GM12878 (cell line): ENCODE data around the gene TKFC.

ENCODE experiments used
- BRCA1 ChIP-seq: IDR thresholded peaks from 2 replicates; pipeline ENCODE4 v1.6.1; 2011; ENCODE audit warnings: low read depth, low read length, improper control_type of control experiment
- POLR2AphosphoS5 ChIP-seq: IDR thresholded peaks from 2 replicates; pipeline ENCODE4 v1.6.1; 2011; ENCODE audit warnings: mild to moderate bottlenecking, low read length, inconsistent platforms
- SMAD1 ChIP-seq: fragments of 450-650 bp; IDR thresholded peaks from 2 replicates; pipeline ENCODE4 v1.6.1; 2018; ENCODE audit warnings: mild to moderate bottlenecking, low read depth; ENCODE audit not compliant: partially characterized antibody
- TF ChIP-seq, protein P1 (sequence below): fragments of 450-650 bp; IDR thresholded peaks from 2 replicates; pipeline ENCODE4 v1.6.1; 2017; ENCODE audit warnings: mild to moderate bottlenecking, moderate library complexity

DNA sequence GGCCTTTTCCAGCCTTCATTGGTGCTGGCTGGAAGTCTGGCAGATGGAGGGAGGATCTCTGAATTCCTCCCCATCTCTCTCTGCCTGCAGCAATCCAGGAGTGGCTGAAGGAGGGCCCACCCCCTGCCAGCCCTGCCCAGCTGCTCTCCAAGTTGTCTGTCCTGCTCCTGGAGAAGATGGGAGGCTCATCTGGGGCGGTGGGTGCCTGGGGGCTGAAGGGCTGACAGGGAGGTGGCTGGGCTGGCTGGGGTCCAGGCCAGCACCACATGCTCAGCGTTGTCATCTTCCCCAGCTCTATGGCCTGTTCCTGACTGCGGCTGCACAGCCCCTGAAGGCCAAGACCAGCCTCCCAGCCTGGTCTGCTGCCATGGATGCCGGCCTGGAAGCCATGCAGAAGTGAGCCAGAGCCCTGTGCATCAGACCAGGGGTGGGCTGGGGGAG lies 12.2 kb downstream of the TKFC start:
- TF ChIP-seq BRCA1 (no peak), SMAD1 (no peak), POLR2AphosphoS5 (no peak)
- TF ChIP-seq, protein P1, sequence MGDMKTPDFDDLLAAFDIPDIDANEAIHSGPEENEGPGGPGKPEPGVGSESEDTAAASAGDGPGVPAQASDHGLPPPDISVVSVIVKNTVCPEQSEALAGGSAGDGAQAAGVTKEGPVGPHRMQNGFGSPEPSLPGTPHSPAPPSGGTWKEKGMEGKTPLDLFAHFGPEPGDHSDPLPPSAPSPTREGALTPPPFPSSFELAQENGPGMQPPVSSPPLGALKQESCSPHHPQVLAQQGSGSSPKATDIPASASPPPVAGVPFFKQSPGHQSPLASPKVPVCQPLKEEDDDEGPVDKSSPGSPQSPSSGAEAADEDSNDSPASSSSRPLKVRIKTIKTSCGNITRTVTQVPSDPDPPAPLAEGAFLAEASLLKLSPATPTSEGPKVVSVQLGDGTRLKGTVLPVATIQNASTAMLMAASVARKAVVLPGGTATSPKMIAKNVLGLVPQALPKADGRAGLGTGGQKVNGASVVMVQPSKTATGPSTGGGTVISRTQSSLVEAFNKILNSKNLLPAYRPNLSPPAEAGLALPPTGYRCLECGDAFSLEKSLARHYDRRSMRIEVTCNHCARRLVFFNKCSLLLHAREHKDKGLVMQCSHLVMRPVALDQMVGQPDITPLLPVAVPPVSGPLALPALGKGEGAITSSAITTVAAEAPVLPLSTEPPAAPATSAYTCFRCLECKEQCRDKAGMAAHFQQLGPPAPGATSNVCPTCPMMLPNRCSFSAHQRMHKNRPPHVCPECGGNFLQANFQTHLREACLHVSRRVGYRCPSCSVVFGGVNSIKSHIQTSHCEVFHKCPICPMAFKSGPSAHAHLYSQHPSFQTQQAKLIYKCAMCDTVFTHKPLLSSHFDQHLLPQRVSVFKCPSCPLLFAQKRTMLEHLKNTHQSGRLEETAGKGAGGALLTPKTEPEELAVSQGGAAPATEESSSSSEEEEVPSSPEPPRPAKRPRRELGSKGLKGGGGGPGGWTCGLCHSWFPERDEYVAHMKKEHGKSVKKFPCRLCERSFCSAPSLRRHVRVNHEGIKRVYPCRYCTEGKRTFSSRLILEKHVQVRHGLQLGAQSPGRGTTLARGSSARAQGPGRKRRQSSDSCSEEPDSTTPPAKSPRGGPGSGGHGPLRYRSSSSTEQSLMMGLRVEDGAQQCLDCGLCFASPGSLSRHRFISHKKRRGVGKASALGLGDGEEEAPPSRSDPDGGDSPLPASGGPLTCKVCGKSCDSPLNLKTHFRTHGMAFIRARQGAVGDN: no peak
